GM20000 (cell line): Measurements from ENCODE around the gene TRIAP1.
A peak's percentile ranks its signal among the peaks of the same experiment; 100 is the strongest.
"Not testable (repeated sequence)": the region's sequence is repeated elsewhere in the genome, so short reads cannot be mapped to it uniquely, and the experiment has no call there.

Experiments used
- DNase-seq: peaks from one replicate; pipeline ENCODE4 v3.0.0; 2012; ENCODE audit warnings: low spot score
- TF ChIP-seq, protein P1 (sequence below): IDR thresholded peaks from 2 replicates; pipeline ENCODE4 v1.5.1; 2012; ENCODE audit warnings: mild to moderate bottlenecking, control low read depth; ENCODE audit errors: extremely low read depth, missing control alignments

TRIAP1 gene

DNA sequence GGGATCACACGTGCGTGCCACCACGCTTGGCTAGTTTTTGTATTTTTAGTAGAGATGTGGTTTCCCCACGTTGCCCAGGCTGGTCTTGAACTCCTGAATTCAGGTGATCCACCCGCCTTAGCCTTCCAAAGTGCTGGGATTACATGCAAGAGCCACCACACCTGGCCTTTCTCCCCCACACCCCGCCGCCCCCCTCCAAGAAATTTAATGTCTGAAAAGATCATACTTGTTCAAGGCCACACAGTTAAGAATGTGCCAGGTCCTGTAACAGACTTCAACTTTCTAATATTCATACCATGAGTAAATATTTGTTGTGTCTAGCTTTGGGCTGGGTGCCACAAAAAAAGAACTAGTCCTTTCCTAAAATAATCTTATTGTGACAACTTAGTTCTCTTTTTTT is 9.1 kb upstream of the TRIAP1 start:
- DNase-seq = no peak
- TF ChIP-seq, protein P1, sequence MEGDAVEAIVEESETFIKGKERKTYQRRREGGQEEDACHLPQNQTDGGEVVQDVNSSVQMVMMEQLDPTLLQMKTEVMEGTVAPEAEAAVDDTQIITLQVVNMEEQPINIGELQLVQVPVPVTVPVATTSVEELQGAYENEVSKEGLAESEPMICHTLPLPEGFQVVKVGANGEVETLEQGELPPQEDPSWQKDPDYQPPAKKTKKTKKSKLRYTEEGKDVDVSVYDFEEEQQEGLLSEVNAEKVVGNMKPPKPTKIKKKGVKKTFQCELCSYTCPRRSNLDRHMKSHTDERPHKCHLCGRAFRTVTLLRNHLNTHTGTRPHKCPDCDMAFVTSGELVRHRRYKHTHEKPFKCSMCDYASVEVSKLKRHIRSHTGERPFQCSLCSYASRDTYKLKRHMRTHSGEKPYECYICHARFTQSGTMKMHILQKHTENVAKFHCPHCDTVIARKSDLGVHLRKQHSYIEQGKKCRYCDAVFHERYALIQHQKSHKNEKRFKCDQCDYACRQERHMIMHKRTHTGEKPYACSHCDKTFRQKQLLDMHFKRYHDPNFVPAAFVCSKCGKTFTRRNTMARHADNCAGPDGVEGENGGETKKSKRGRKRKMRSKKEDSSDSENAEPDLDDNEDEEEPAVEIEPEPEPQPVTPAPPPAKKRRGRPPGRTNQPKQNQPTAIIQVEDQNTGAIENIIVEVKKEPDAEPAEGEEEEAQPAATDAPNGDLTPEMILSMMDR = no peak

DNA sequence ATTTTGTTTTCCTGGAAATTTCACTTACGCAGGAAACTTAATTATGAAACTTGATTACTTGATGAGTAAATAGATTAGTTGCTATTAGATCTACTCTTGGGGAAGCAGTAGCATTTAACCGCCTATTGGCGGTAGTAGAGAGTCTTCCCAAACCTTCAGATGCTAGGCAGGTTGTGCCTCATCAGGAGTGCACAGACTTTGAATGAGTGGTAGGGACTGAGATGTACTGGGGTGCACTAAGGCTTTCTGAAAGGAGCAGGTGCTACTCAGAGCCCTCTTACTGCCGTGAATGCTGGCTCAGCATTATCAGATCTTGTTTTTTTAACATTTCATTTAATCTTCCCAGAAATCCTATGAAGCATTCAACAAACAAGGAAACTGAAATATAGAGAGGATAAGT is 7.8 kb upstream of the TRIAP1 start:
- peak; percentile 41 for DNase-seq
- TF ChIP-seq, protein P1 = peak; percentile 53

DNA sequence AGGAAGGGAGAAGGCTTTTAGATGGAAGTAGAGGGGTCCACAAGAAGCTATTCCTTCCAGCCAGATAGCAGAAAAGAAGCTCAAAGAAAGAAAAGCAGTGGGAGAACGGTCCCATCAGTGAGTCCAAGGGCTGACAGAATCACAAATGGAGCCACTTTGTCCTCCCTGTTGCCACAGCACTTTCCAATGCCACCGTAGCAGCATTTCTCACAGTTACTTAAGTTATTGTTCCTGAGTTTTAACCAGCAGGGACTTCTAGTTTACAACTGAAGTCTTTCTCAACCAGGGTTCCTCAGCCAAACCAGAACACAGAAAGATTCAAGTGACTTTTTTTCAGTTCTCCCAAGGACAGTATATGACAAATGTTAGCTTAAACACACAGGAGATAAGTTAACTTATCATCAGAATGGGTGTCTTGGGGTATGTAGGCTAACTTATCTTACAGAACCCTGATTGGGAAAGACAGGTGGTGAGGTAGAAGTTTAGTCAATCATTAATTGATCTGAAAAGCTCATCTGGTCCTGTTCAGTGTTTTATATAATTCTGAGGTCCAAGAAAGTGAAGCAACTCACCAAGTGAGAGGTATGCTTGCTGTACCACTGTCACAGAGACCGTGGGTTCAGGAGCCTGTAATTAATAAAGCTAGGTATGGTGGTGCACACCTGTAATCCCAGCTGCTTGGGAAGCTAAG is 7.0 kb upstream of the TRIAP1 start:
- TF ChIP-seq, protein P1 = no peak
- no peak for DNase-seq

DNA sequence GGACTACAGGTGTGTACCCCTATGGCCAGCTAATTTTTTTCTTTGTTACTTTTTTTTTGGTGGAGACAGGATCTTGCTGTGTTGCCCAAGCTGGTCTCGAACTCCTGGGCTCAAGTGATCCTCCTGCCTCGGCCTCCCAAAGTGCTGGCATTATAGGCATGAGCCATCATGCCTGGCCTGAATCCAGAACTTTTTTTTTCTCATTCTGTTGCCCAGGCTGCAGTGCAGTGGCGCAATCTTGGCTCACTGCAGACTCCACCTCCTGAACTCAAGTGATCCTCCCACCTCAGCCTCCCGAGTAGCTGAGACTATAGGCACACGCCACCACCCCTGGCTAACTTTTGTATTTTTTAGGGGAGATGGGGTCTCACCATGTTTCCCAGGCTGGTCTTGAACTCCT is 6.3 kb upstream of the TRIAP1 start:
- not testable (repeated sequence) for DNase-seq

DNA sequence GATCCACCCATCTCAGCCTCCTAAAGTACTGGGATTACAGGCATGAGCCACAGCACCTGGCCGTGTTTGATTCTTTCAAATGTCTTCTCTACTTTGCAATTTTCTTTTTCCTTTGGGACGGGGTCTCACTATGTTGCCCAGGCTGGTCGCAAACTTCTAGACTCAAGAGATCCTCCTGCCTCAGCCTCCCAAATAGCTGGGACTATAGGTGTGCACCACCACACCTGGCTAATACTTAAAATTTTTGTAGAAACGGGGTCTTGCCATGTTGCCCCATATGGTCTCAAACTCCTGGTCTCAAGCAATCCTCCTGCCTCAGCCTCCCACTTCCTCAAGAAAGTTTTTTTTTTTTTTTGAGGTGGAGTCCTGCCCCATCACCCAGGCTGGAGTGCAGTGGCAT is 1.8 kb upstream of the TRIAP1 start:
- TF ChIP-seq, protein P1 = no peak
- DNase-seq = no peak

DNA sequence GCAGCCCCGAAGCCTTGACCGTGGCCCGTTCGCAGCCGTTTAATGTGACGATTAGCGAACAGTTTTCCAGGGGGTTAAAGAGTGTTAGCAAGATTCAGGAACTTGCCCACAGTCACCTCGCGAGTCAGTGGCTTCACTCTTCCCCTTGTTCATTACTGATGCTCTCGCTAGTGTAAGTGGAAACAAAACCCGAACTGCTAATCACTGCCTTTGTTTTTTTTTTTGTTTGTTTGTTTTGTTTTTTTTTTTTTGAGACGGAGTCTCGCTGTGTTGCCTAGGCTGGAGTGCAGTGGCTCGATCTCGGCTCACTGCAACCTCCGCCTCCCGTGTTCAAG is 627 bp upstream of the TRIAP1 start:
- not testable (repeated sequence) for DNase-seq

DNA sequence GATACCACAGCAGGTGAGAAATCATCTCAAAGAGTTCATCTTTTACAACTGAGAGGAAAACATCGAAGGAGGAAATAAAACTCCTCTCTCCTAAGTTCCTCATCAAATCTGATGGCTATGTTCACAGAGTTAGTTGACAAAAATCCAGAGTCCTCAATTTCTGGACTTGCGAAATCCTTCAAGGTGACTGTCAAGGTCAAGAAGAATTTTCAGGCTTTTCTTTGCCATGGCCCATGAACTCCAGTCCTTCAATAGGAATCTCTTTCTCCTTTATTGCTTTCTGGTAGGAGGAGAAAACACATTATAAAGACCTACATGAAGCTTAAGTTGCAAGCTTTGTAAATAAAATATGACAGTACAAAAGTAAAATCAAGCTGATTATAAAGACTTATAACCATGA is 1.5 kb downstream of the TRIAP1 start:
- DNase-seq = no peak
- TF ChIP-seq, protein P1 = no peak

DNA sequence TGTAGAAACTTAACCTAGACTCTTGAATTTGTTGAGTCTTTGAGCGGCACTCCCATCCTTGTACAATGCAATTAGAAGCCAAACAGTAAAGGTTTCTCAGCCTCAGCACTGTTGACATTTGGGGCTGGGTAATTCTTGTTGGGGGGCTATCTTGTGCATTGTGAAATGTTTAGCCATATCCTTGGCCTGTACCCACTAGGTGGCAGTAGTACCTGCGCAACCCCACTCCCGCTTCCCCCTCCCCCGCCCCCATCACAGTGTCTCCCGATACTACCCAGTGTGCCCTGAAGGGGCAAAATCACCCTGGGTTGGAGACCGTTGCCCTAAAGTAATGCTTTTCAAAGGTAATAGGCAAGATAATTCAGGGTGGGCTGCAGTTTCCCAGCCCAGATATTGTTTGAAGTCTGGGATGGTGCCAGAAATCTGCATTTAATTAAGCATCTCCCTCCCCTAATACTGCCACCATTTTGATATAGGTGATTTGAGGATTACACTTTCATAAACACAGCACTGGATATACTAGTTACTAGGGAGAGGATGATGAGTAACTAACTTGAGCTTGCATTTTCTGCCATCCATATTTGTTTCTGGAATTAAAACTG is 6.4 kb downstream of the TRIAP1 start:
- DNase-seq = peak; percentile 75
- TF ChIP-seq, protein P1 = no peak
